Chondrocyte (in vitro differentiated cells): ENCODE results near the gene FIBCD1. TPM values are rescaled to one million over a fixed set of nuclear protein-coding genes. Genes with fewer than 3 reads are reported as not detected.

Source experiments
- DNase-seq: peaks from one replicate; pipeline ENCODE4 v3.0.0; 2021; ENCODE audit warnings: mixed read lengths, low spot score
- H3K27ac Mint-ChIP-seq: one replicate; pipeline ENCODE4 v1.8.0; 2021; ENCODE audit warnings: mild to moderate bottlenecking, moderate library complexity, mixed read lengths; ENCODE audit not compliant: unreplicated experiment
- H3K27me3 Mint-ChIP-seq: 2 replicates; pipeline ENCODE4 v1.8.0; 2021; ENCODE audit warnings: low read depth, mixed read lengths
- H3K36me3 Mint-ChIP-seq: 2 replicates; pipeline ENCODE4 v1.8.0; 2021; ENCODE audit warnings: low read depth, mixed read lengths
- H3K4me1 Mint-ChIP-seq: 2 replicates; pipeline ENCODE4 v1.8.0; 2021; ENCODE audit warnings: low read depth, mild to moderate bottlenecking, mixed read lengths
- H3K4me3 Mint-ChIP-seq: one replicate; pipeline ENCODE4 v1.8.0; 2021; ENCODE audit warnings: mild to moderate bottlenecking, moderate library complexity, mixed read lengths; ENCODE audit not compliant: unreplicated experiment
- H3K9me3 Mint-ChIP-seq: 2 replicates; pipeline ENCODE4 v1.8.0; 2021; ENCODE audit warnings: low read depth, mixed read lengths
- CTCF ChIP-seq: fragments of 200-600 bp; sonication (generic); IDR thresholded peaks from 2 replicates; pipeline ENCODE4 v1.5.0; 2021; ENCODE audit warnings: antibody characterized with exemption, mild to moderate bottlenecking, moderate library complexity
- total RNA-seq: library from RNA; stranded (reverse); gene quantifications from 3 replicates; pipeline ENCODE4 v1.2.1, GENCODE V29; 2021

FIBCD1 gene
- total RNA-seq, 1 donor from 2014 or later = 8.3 TPM

GRCh38 chr9:130908146-130908877 is 30.7 kb downstream of the FIBCD1 start:
- Mint-ChIP-seq H3K4me3 (no peak overlapping the region), H3K36me3 (no peaks in the 10 kb centered on the region)
- DNase-seq = no peak

GRCh38 chr9:130906735-130907416 is 32.2 kb downstream of the FIBCD1 start:
- Mint-ChIP-seq H3K36me3 (no peaks in the 10 kb centered on the region), H3K27ac (no peak overlapping the region), H3K9me3 (no peaks in the 10 kb centered on the region), H3K4me1 (no peaks in the 10 kb centered on the region), H3K4me3 (no peak overlapping the region), H3K27me3 (no peaks in the 10 kb centered on the region)
- no peak for TF ChIP-seq CTCF
- no peak for DNase-seq

More at GRCh38 chr9:130908146-130908877, 30.7 kb downstream of the FIBCD1 start:
- no peaks in the 10 kb centered on the region for H3K9me3 Mint-ChIP-seq
- H3K27ac Mint-ChIP-seq = no peak overlapping the region
- no peak for TF ChIP-seq CTCF
- H3K27me3 Mint-ChIP-seq = no peaks in the 10 kb centered on the region
- peaks cover 4% of the 10 kb centered on the region for H3K4me1 Mint-ChIP-seq

- TF ChIP-seq CTCF = no peak
- H3K4me3 Mint-ChIP-seq = no peak overlapping the region
- no peak for DNase-seq
- H3K36me3 Mint-ChIP-seq = no peaks in the 10 kb centered on the region
- H3K27me3 Mint-ChIP-seq = no peaks in the 10 kb centered on the region
- H3K4me1 Mint-ChIP-seq = no peaks in the 10 kb centered on the region
- H3K27ac Mint-ChIP-seq = no peak overlapping the region
- H3K9me3 Mint-ChIP-seq = no peaks in the 10 kb centered on the region
Measured at GRCh38 chr9:130905902-130906734, 32.9 kb downstream of the FIBCD1 start.

GRCh38 chr9:130905125-130905901 is 33.7 kb downstream of the FIBCD1 start:
- Mint-ChIP-seq H3K27me3 (no peaks in the 10 kb centered on the region), H3K4me1 (no peaks in the 10 kb centered on the region), H3K36me3 (no peaks in the 10 kb centered on the region), H3K9me3 (no peaks in the 10 kb centered on the region), H3K4me3 (no peak overlapping the region), H3K27ac (no peak overlapping the region)
- TF ChIP-seq CTCF = no peak
- no peak for DNase-seq
